AG04450 (cell line): Measurements from ENCODE around the gene CHERP. TPM values are rescaled to one million over a fixed set of nuclear protein-coding genes. Genes with fewer than 3 reads are reported as not detected.
"Not testable (repeated sequence)": the region's sequence is repeated elsewhere in the genome, so short reads cannot be mapped to it uniquely, and the experiment has no call there.

Experiments
- CTCF ChIA-PET: fragments of 300-600, 350-600 bp; formaldehyde crosslinking; extraction: SDS; loops from one replicate; lab custom pipeline; 2022; ENCODE audit warnings: antibody characterized with exemption, inconsistent platforms; lab: Charles Lee
- POLR2A ChIA-PET: fragments of 350-600 bp; formaldehyde crosslinking; extraction: SDS; loops from one replicate; lab custom pipeline; 2021; ENCODE audit warnings: antibody characterized with exemption, inconsistent platforms; lab: Yijun Ruan, JAX
- DNase-seq: peaks from one replicate; pipeline ENCODE4 v3.0.0-alpha.2; 2011; ENCODE audit warnings: low read depth, low spot score
- H3K27ac ChIP-seq: one replicate; pipeline ENCODE4 v1.5.1; 2012; ENCODE audit warnings: low read depth, low read length, control low read depth
- H3K27me3 ChIP-seq: one replicate; pipeline ENCODE4 v1.6.0; 2012; ENCODE audit warnings: low read length; ENCODE audit not compliant: control insufficient read depth, insufficient read depth
- H3K4me3 ChIP-seq: 2 replicates; pipeline ENCODE4 v1.5.1; 2011; ENCODE audit warnings: mild to moderate bottlenecking, low read depth, low read length, control low read depth
- H3K9me3 ChIP-seq: 2 replicates; pipeline ENCODE4 v1.5.1; 2012; ENCODE audit warnings: low read length; ENCODE audit not compliant: control insufficient read depth, insufficient read depth
- CTCF ChIP-seq: IDR thresholded peaks from 2 replicates; pipeline ENCODE4 v1.5.1; 2011; ENCODE audit warnings: low read depth, low read length, control low read depth, inconsistent platforms
- polyA plus RNA-seq: library from polyadenylated mRNA; depleted of rRNA; stranded (reverse); fragments of >200 nt; gene quantifications from 2 replicates; pipeline ENCODE4 v1.2.3, GENCODE V29; 2011

CHERP gene
- polyA plus RNA-seq, 1 experiment = 3.4 TPM

DNA sequence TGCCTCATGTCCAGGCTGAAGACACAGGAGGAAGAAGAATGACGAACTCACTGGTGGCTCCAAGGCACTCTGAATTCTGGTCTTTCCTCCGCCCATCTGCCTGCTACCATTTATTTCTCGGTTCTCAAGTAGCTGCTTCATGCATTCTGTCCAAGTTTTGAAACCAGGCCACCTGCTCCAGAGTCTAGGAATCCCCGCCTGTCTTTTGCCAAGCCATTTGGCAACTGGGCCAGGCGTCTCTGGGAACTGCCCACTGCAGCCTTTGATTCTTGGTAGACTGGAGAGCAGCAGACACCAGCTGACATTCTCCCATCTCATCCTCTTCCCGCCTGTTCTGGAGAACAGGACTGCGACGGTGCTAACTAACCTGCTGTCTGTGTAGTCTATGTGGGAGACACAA lies 19.1 kb upstream of the CHERP start:
- POLR2A ChIA-PET = no interaction called here
- Histone ChIP-seq H3K27ac (no peak overlapping the region), H3K4me3 (no peak overlapping the region), H3K9me3 (no peaks in the 10 kb centered on the region), H3K27me3 (no peaks in the 10 kb centered on the region)
- CTCF ChIA-PET = no interaction called here
- no peak for DNase-seq
- TF ChIP-seq CTCF = no peak

GRCh38 chr19:16559780-16560276 lies 17.6 kb upstream of the CHERP start:
- Histone ChIP-seq H3K9me3 (no peaks in the 10 kb centered on the region), H3K27ac (no peak overlapping the region), H3K27me3 (no peaks in the 10 kb centered on the region), H3K4me3 (no peak overlapping the region)
- DNase-seq = no peak
- CTCF ChIA-PET = no interaction called here
- no peak for TF ChIP-seq CTCF
- POLR2A ChIA-PET = no interaction called here

DNA sequence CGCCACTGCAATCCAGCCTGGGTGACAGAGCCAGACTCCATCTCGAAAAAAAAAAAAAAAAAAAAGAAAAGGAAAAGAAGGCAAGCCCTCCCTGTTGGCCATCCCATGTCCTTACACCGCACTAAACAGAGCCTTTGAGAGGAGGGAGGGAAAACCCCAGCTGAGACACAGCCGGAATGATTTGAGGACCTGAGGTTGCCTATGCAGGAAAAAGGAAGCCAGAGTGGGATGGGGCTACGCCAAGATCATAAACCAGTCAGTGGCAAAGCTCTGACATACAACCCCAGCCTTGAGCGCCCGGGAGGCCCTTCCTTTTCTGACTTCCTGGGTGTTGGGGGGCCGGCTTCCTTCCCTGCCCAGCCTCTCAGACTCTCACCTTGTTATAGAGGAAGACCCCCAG lies 12.5 kb upstream of the CHERP start:
- POLR2A ChIA-PET = no interaction called here
- H3K27me3 ChIP-seq = no peaks in the 10 kb centered on the region
- no peak for DNase-seq
- CTCF ChIA-PET = no interaction called here
- TF ChIP-seq CTCF = no peak
- H3K4me3 ChIP-seq = no peak overlapping the region
- no peak overlapping the region for H3K27ac ChIP-seq
- H3K9me3 ChIP-seq = no peaks in the 10 kb centered on the region

DNA sequence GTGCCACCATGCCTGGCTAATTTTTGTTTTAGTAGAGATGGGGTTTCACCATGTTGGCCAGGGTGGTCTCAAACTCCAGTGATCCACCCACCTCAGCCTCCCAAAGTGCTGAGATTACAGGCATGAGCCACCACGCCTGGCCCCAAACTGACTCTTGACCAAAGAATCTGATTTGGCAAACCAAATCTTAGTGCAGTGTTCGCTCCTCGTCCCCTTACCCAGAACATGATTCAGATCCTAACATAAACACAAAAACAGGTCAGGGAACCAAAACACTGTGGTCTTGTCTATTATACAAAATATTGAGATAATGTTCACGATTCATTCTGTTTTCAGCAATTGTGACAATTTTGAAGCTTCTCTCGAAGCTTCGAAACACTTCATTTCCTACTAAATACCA lies 9.7 kb upstream of the CHERP start:
- DNase-seq, H3K9me3 ChIP-seq, CTCF ChIA-PET, POLR2A ChIA-PET, H3K27me3 ChIP-seq, H3K4me3 ChIP-seq, H3K27ac ChIP-seq: not testable (repeated sequence)

- no peak for TF ChIP-seq CTCF
- POLR2A ChIA-PET = no interaction called here
- CTCF ChIA-PET = no interaction called here
- DNase-seq = no peak
- H3K27ac ChIP-seq = no peak overlapping the region
- H3K9me3 ChIP-seq = no peaks in the 10 kb centered on the region
- H3K27me3 ChIP-seq = no peaks in the 10 kb centered on the region
- no peak overlapping the region for H3K4me3 ChIP-seq
Observed at GRCh38 chr19:16548956-16549355, 6.7 kb upstream of the CHERP start.
